Measurements from ENCODE around the gene FRAT1.
A peak's percentile ranks its signal among the peaks of the same experiment; 100 is the strongest.

The FRAT1 gene

GRCh38 chr10:97311111-97311626, 7.9 kb upstream of the FRAT1 start:
- H3K4me3 ChIP-seq (ENCODE audit: low read length) = no peak overlapping the region
- TF ChIP-seq, protein P1, sequence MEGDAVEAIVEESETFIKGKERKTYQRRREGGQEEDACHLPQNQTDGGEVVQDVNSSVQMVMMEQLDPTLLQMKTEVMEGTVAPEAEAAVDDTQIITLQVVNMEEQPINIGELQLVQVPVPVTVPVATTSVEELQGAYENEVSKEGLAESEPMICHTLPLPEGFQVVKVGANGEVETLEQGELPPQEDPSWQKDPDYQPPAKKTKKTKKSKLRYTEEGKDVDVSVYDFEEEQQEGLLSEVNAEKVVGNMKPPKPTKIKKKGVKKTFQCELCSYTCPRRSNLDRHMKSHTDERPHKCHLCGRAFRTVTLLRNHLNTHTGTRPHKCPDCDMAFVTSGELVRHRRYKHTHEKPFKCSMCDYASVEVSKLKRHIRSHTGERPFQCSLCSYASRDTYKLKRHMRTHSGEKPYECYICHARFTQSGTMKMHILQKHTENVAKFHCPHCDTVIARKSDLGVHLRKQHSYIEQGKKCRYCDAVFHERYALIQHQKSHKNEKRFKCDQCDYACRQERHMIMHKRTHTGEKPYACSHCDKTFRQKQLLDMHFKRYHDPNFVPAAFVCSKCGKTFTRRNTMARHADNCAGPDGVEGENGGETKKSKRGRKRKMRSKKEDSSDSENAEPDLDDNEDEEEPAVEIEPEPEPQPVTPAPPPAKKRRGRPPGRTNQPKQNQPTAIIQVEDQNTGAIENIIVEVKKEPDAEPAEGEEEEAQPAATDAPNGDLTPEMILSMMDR (conservative IDR thresholded peaks at IDR 0.05; ENCODE audit: low read depth, low read length) = no peak
- DNase-seq (ENCODE audit: low read depth) = no peak

- DNase-seq (ENCODE audit: low read depth) = no peak
- TF ChIP-seq, protein P1 (conservative IDR thresholded peaks at IDR 0.05; ENCODE audit: low read depth, low read length) = no peak
Observed at GRCh38 chr10:97312897-97313296, 6.2 kb upstream of the FRAT1 start.

DNA sequence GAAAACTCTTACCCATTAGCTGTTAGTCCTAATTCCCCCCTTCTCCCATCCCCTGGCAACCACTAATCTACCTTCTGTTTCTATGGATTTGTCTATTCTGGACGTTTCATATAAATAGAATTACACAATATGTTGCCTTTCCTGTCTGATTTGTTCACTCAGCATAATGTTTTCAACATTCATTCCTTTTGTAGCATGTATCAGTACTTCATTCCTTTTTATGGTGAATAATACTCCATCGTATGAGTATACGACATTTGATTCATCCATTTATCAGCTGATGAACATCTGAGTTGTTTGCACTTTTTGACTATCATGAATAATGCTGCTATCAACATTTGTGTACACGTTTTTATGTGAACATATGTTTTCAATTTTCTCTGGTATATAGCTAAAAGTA, 4.4 kb upstream of the FRAT1 start:
- DNase-seq (ENCODE audit: low read depth) = no peak
- TF ChIP-seq, protein P1 (conservative IDR thresholded peaks at IDR 0.05; ENCODE audit: low read depth, low read length) = no peak
- H3K4me3 ChIP-seq (ENCODE audit: low read length) = no peak overlapping the region

More at GRCh38 chr10:97312897-97313296, 6.2 kb upstream of the FRAT1 start:
- no peak overlapping the region for H3K4me3 ChIP-seq (ENCODE audit: low read length)

- no peak for DNase-seq (ENCODE audit: low read depth)
- TF ChIP-seq, protein P1 (conservative IDR thresholded peaks at IDR 0.05; ENCODE audit: low read depth, low read length) = peak; percentile 12
- peak overlapping the region; percentile 41 for H3K4me3 ChIP-seq (ENCODE audit: low read length)
Observed at GRCh38 chr10:97319671-97320479, 804 bp downstream of the FRAT1 start.

GRCh38 chr10:97320480-97321031, 1.5 kb downstream of the FRAT1 start:
- H3K4me3 ChIP-seq (ENCODE audit: low read length) = no peak overlapping the region
- DNase-seq (ENCODE audit: low read depth) = no peak
- TF ChIP-seq, protein P1 (conservative IDR thresholded peaks at IDR 0.05; ENCODE audit: low read depth, low read length) = no peak

DNA sequence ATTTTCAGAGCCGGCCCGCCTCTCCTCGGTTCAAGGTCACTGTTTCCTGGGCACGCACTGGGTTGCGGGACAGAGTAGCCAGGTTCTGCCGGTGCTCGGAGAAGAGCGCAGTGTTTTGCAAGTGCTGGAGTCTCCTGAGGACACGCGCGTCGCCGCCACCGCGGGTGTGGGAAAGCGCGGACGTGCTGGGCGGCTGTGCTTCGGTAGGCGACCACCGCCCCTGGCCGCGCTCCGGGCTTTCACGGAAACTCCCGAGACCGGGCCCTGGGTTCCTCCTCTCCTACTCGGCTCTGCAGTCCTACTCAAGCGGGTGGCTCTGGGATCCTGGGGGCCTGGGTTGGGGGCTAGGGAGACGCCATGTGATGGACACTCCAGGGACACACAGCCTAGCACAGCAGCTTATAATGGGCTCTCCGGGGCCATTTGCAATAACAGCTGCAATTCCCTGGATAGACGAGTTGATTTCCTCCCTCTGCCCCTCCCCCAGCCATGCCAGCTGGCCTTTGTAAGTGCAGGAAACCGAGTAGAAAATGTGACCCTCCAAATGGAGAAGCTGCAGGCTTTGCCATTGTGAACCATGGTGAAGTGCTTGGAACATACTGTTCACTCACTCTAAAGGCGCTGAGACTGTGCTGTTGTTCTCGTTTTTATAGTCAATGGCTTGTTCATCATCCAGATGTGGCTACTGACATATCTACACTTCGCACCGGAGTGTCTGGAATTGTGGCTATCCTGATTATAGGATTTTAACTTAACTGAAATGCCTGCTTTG, 2.1 kb downstream of the FRAT1 start:
- TF ChIP-seq, protein P1 (conservative IDR thresholded peaks at IDR 0.05; ENCODE audit: low read depth, low read length) = no peak
- H3K4me3 ChIP-seq (ENCODE audit: low read length) = no peak overlapping the region
- DNase-seq (ENCODE audit: low read depth) = no peak

Data from retinal pigment epithelial cell (primary cell).